ENCODE measurements around the gene PRKN. TPM values are rescaled to one million over a fixed set of nuclear protein-coding genes. Genes with fewer than 3 reads are reported as not detected.
A peak's percentile ranks its signal among the peaks of the same experiment; 100 is the strongest.

Gene PRKN
- total and polyA plus RNA-seq, 9 of the 15 experiments (the other 6 are each of a cell fraction or from before 2014, with no cell fraction given): 0.03 to 0.96 (median 0.15) TPM; not detected in 2

GRCh38 chr6:161407581-161407980, 1320.0 kb downstream of the PRKN start (continued):
- TF ChIP-seq HINFP (tag; conservative IDR thresholded peaks at IDR 0.05; ENCODE audit: low read depth): no peak
- TF ChIP-seq ATF3 (IDR thresholded peaks at IDR 0.05): no peak
- no peak for TF ChIP-seq ATF3 (CRISPR knock-in tag; conservative IDR thresholded peaks at IDR 0.05)
- TF ChIP-seq ZBTB33 (CRISPR knock-in tag; IDR thresholded peaks at IDR 0.05): no peak
- TF ChIP-seq ETV1 (tag; conservative IDR thresholded peaks at IDR 0.05; ENCODE audit: low read depth): no peak
- no peak for TF ChIP-seq BHLHE40 (IDR thresholded peaks at IDR 0.05; ENCODE audit: low read length)
- no peak for TF ChIP-seq PATZ1 (CRISPR knock-in tag; IDR thresholded peaks at IDR 0.05; ENCODE audit: borderline replicate concordance)
- peak in 1 of 2 experiments; percentile 66; a peak in 1 of 4 replicates for TF ChIP-seq MLLT1 (IDR thresholded peaks at IDR 0.05)
- TF ChIP-seq NFIC (IDR thresholded peaks at IDR 0.05): peak; percentile 88
- TF ChIP-seq RBM22 (IDR thresholded peaks at IDR 0.05; ENCODE audit: low read depth, low read length, poor library complexity, severe bottlenecking): no peak
- TF ChIP-seq TAF7 (tag; IDR thresholded peaks at IDR 0.05): no peak
- peak; percentile 85 for TF ChIP-seq TCF3 (CRISPR knock-in tag; IDR thresholded peaks at IDR 0.05)
- TF ChIP-seq SP2 (IDR thresholded peaks at IDR 0.05; ENCODE audit: extremely low read depth, low read depth, low read length, poor library complexity, severe bottlenecking): no peak
- TF ChIP-seq ZBTB11 (CRISPR knock-in tag; IDR thresholded peaks at IDR 0.05): peak in 1 of 3 experiments; percentile 55; a peak in 2 of 6 replicates
- no peak for TF ChIP-seq CXXC5 (CRISPR knock-in tag; IDR thresholded peaks at IDR 0.05)
